OCI-LY1 (cell line): Measurements from ENCODE around the gene LIN54.

ENCODE experiments used
- H2AFZ ChIP-seq: fragments of 200-600 bp; sonication (generic), shearing (Covaris generic); 2 replicates; pipeline ENCODE4 v1.6.0; 2014; ENCODE audit warnings: antibody characterized with exemption, mild to moderate bottlenecking, low read length
- H3F3A ChIP-seq: fragments of 200-600 bp; sonication (generic), shearing (Covaris generic); 2 replicates; pipeline ENCODE4 v1.6.0; 2014; ENCODE audit warnings: mild to moderate bottlenecking, antibody characterized with exemption, low read length, moderate library complexity; ENCODE audit not compliant: insufficient read depth
- H3K27ac ChIP-seq: fragments of 200-600 bp; sonication (generic); 2 replicates; pipeline ENCODE4 v1.5.1; 2014; ENCODE audit warnings: low read length, mixed run types, mild to moderate bottlenecking, low read depth; ENCODE audit not compliant: poor library complexity, severe bottlenecking
- H3K27me3 ChIP-seq: fragments of 200-600 bp; sonication (generic); 2 replicates; pipeline ENCODE4 v1.6.0; 2014; ENCODE audit warnings: antibody characterized with exemption, mild to moderate bottlenecking, low read length, moderate library complexity; ENCODE audit not compliant: insufficient read depth
- H3K36me3 ChIP-seq: fragments of 200-600 bp; sonication (generic); 2 replicates; pipeline ENCODE4 v1.6.1; 2014; ENCODE audit warnings: mild to moderate bottlenecking, antibody characterized with exemption, low read length, moderate library complexity, mixed read lengths; ENCODE audit not compliant: insufficient read depth
- H3K4me1 ChIP-seq: fragments of 200-600 bp; sonication (generic); 2 replicates; pipeline ENCODE4 v1.5.1; 2014; ENCODE audit warnings: mild to moderate bottlenecking, low read length, moderate library complexity; ENCODE audit not compliant: insufficient read depth, severe bottlenecking
- H3K4me2 ChIP-seq: fragments of 200-600 bp; sonication (generic), shearing (Covaris generic); 2 replicates; pipeline ENCODE4 v1.6.1; 2014; ENCODE audit warnings: low read length
- H3K4me3 ChIP-seq: fragments of 200-600 bp; sonication (generic); 2 replicates; pipeline ENCODE4 v1.5.1; 2014; ENCODE audit warnings: low read length, low read depth, mild to moderate bottlenecking, mixed read lengths; ENCODE audit not compliant: poor library complexity, severe bottlenecking
- H3K79me2 ChIP-seq: fragments of 200-600 bp; shearing (Covaris generic); 2 replicates; pipeline ENCODE4 v1.6.1; 2016; ENCODE audit warnings: mixed run types, low read length, mixed read lengths; ENCODE audit not compliant: insufficient read depth
- H3K9ac ChIP-seq: fragments of 200-600 bp; sonication (generic), shearing (Covaris generic); 2 replicates; pipeline ENCODE4 v1.6.1; 2014; ENCODE audit warnings: mild to moderate bottlenecking, low read length, mixed read lengths
- H3K9me2 ChIP-seq: fragments of 200-600 bp; sonication (generic), shearing (Covaris generic); 2 replicates; pipeline ENCODE4 v1.6.1; 2014; ENCODE audit warnings: low read depth, mild to moderate bottlenecking, low read length, mixed read lengths
- H3K9me3 ChIP-seq: fragments of 200-600 bp; shearing (Covaris generic); 2 replicates; pipeline ENCODE4 v1.6.1; 2014; ENCODE audit warnings: low read length, mixed read lengths
- H4K20me1 ChIP-seq: fragments of 200-600 bp; sonication (generic), shearing (Covaris generic); 2 replicates; pipeline ENCODE4 v1.6.0; 2016; ENCODE audit warnings: mild to moderate bottlenecking, low read length; ENCODE audit not compliant: insufficient read depth
- EZH2 ChIP-seq: fragments of 200-600 bp; sonication (generic), shearing (Covaris generic); IDR thresholded peaks from 2 replicates; pipeline ENCODE4 v1.8.0; 2017; ENCODE audit warnings: borderline replicate concordance, mixed run types, mild to moderate bottlenecking, antibody characterized with exemption, low read length, moderate library complexity, mixed read lengths
- TF ChIP-seq, protein P1 (sequence below): fragments of 200-600 bp; sonication (generic), shearing (Covaris generic); IDR thresholded peaks from 2 replicates; pipeline ENCODE4 v1.5.1; 2017; ENCODE audit warnings: mild to moderate bottlenecking, antibody characterized with exemption, low read length, moderate library complexity, mixed read lengths

The LIN54 gene

DNA sequence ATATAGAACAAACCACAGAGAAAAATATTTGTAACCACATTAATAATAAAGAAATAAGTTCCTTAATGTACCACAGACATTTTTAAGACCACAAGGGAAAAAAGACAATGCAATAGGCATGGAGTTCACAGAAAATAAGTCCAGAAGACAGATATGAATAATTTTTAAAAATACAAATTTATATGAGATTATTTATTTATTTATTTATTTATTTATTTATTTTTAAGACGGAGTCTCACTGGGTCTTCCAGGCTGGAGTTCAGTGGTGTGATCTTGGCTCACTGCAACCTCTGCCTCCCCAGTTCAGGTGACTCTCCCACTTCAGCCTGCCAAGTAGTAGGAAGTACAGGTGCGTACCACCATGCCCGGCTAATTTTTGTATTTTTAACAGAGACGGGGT, 56.4 kb downstream of the LIN54 start:
- Histone ChIP-seq H3K9ac (no peak overlapping the region), H3K4me2 (no peak overlapping the region), H3K4me3 (no peak overlapping the region), H3F3A (no peaks in the 10 kb centered on the region), H3K9me3 (no peaks in the 10 kb centered on the region), H3K36me3 (peaks cover 22% of the 10 kb centered on the region), H3K27me3 (no peaks in the 10 kb centered on the region), H3K4me1 (no peaks in the 10 kb centered on the region), H2AFZ (no peak overlapping the region), H4K20me1 (no peaks in the 10 kb centered on the region), H3K9me2 (no peaks in the 10 kb centered on the region), H3K79me2 (0 out of 2 replicates have a peak, but pooled peaks cover 3% of the 10 kb centered on the region), H3K27ac (no peak overlapping the region)
- TF ChIP-seq EZH2 = no peak
- TF ChIP-seq, protein P1, sequence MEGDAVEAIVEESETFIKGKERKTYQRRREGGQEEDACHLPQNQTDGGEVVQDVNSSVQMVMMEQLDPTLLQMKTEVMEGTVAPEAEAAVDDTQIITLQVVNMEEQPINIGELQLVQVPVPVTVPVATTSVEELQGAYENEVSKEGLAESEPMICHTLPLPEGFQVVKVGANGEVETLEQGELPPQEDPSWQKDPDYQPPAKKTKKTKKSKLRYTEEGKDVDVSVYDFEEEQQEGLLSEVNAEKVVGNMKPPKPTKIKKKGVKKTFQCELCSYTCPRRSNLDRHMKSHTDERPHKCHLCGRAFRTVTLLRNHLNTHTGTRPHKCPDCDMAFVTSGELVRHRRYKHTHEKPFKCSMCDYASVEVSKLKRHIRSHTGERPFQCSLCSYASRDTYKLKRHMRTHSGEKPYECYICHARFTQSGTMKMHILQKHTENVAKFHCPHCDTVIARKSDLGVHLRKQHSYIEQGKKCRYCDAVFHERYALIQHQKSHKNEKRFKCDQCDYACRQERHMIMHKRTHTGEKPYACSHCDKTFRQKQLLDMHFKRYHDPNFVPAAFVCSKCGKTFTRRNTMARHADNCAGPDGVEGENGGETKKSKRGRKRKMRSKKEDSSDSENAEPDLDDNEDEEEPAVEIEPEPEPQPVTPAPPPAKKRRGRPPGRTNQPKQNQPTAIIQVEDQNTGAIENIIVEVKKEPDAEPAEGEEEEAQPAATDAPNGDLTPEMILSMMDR = no peak

DNA sequence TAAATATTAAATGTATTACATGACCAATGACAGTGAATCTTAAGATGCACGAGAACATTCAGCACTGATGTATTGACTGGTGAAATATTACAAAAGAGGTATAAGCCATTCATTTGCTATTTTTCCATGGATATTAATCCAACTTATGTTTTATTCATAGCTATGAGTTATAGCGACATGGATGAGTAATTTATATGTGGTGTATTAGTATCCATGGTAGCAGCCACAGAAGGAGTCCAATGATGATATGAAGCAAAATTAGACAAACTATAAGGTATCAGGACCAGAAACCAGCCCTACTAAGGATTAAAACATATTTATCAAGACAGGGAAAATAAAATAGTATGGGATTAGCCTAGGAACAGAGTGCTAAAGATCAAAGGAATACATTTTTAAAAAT, 59.4 kb downstream of the LIN54 start:
- H3K79me2 ChIP-seq = no peaks in the 10 kb centered on the region

DNA sequence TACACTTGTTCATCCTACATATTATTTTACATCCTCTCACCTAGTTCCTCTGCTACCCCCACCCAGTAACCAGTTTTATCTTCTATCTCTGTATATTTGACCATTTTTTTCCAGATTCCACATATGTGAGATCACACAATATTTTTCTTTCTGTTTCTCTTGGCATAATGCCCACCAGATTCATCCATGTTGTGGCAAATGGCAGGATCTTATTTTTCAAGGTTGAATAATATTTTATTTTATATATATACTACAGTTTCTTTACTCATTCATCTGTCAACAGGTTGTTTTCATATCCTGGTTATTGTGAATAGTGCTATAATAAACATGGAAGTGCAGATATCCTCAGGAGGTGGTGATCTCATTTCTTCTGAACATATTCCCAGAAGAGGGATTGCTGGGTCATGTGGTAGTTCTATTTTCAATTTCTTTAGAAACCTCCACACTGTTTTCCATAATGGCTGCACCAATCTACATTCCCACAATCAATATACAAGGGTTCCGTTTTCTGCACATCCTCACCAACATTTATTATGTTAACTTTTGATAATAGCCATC, 61.9 kb downstream of the LIN54 start:
- H4K20me1 ChIP-seq = no peaks in the 10 kb centered on the region
- H3K27ac ChIP-seq = no peak overlapping the region
- no peaks in the 10 kb centered on the region for H3K4me1 ChIP-seq
- H3K79me2 ChIP-seq = no peaks in the 10 kb centered on the region
- no peak overlapping the region for H2AFZ ChIP-seq
- peaks cover 34% of the 10 kb centered on the region for H3K36me3 ChIP-seq
- no peak overlapping the region for H3K4me2 ChIP-seq
- no peaks in the 10 kb centered on the region for H3K27me3 ChIP-seq
- no peaks in the 10 kb centered on the region for H3F3A ChIP-seq
- no peaks in the 10 kb centered on the region for H3K9me2 ChIP-seq
- H3K9ac ChIP-seq = no peak overlapping the region
- no peak overlapping the region for H3K4me3 ChIP-seq
- no peak for TF ChIP-seq EZH2
- TF ChIP-seq, protein P1 = no peak
- H3K9me3 ChIP-seq = no peaks in the 10 kb centered on the region

More for the DNA sequence above, 59.4 kb downstream of the LIN54 start:
- H3K27me3 ChIP-seq = no peaks in the 10 kb centered on the region
- H3F3A ChIP-seq = no peaks in the 10 kb centered on the region
- H3K4me1 ChIP-seq = no peaks in the 10 kb centered on the region
- TF ChIP-seq, protein P1 = no peak
- no peak for TF ChIP-seq EZH2
- H3K4me2 ChIP-seq = no peak overlapping the region
- no peak overlapping the region for H3K27ac ChIP-seq
- H3K9me3 ChIP-seq = no peaks in the 10 kb centered on the region
- no peaks in the 10 kb centered on the region for H4K20me1 ChIP-seq
- H3K9me2 ChIP-seq = no peaks in the 10 kb centered on the region
- H3K36me3 ChIP-seq = peaks cover 20% of the 10 kb centered on the region
- no peak overlapping the region for H2AFZ ChIP-seq
- H3K4me3 ChIP-seq = no peak overlapping the region
- H3K9ac ChIP-seq = no peak overlapping the region
